ENCODE measurements around the gene PROSER3. TPM values are rescaled to one million over a fixed set of nuclear protein-coding genes. Genes with fewer than 3 reads are reported as not detected.

PROSER3 gene
- total RNA-seq: 10 to 100 TPM; 27.2 to 33.7 (median 27.3) TPM

- H3K27me3 Mint-ChIP-seq (ENCODE audit: low read depth): peaks cover 5% of the 10 kb centered on the region
- peak; percentile 95 for DNase-seq
- peak; percentile 98 for ATAC-seq
- peaks cover 29% of the 10 kb centered on the region for H3K4me1 Mint-ChIP-seq (ENCODE audit: low read depth)
- H3K36me3 Mint-ChIP-seq (ENCODE audit: insufficient read depth): peaks cover 10% of the 10 kb centered on the region
- H3K4me3 Mint-ChIP-seq: peak within 1 kb of the TSS; percentile 95
- no peaks in the 10 kb centered on the region for H3K9me3 Mint-ChIP-seq
Observed at GRCh38 chr19:35757749-35758608, at the start of gene PROSER3. Gene PROSER3 (plus strand): TSS chr19:35758176. CDS start chr19:35758216, 40 bp downstream.

GRCh38 chr19:35708391-35708790 lies 49.6 kb upstream of the PROSER3 start:
- Mint-ChIP-seq H3K4me1 (ENCODE audit: low read depth) (peaks cover 33% of the 10 kb centered on the region), H3K27me3 (ENCODE audit: low read depth) (no peaks in the 10 kb centered on the region), H3K9me3 (no peaks in the 10 kb centered on the region), H3K36me3 (ENCODE audit: insufficient read depth) (no peaks in the 10 kb centered on the region), H3K4me3 (no peak overlapping the region)
- DNase-seq (no peak), ATAC-seq (no peak)

- H3K9me3 Mint-ChIP-seq: no peaks in the 10 kb centered on the region
- H3K4me1 Mint-ChIP-seq (ENCODE audit: low read depth): peaks cover 53% of the 10 kb centered on the region
- peaks cover 7% of the 10 kb centered on the region for H3K36me3 Mint-ChIP-seq (ENCODE audit: insufficient read depth)
- DNase-seq (peak; percentile 50), ATAC-seq (peak; percentile 44 to 47)
- peak overlapping the region; percentile 58 for H3K4me3 Mint-ChIP-seq
- no peaks in the 10 kb centered on the region for H3K27me3 Mint-ChIP-seq (ENCODE audit: low read depth)
Observed at GRCh38 chr19:35710784-35711723, 46.9 kb upstream of the PROSER3 start.

DNA sequence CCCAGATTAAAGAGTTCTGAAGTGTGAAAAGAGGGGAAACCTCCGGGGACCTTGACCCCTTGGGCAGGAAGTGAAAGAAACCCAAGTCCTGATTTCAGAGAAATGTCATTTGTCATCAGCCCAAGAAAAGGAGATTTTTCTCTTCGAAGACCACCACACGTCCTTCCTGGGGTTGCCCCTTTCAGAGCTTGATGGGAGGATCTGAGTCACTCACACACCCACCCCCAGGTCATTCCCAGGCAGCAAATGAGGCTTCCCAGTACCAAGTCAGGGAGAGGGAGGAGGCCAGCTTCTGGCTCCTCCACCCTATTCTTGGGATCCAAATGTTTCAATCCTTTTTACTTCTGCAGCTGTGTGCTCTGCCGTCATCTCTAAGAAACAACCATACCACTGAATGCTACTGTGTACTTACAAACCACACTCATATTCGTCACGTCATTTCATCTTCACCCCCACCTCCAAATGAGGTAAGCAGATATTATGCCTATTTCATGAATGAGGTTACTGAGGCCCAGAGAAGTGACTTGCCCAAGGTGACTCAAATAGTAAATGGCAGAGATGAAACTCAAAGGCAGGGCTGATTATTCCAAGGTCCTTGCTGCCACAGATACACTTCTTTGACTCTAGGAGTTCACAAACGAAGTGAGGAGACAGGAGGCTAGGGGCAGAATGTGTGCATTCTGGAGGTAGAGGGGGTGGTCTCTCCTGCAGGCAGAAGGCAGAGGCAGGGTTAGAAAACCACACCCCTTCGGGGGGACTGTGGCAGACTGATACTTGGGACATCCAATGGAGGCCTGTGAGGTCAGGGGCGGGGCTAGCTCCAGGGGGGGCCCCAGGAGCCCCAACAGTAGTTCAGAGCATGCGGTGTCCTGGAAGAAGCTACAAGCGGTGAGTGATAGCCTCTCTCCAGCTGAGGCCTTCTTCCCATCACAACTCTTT lies 45.1 kb upstream of the PROSER3 start:
- ATAC-seq: peak; percentile 31 to 33
- DNase-seq: peak; percentile 45
- Mint-ChIP-seq H3K36me3 (ENCODE audit: insufficient read depth) (peaks cover 10% of the 10 kb centered on the region), H3K4me3 (peak overlapping the region; percentile 91), H3K27me3 (ENCODE audit: low read depth) (no peaks in the 10 kb centered on the region), H3K9me3 (no peaks in the 10 kb centered on the region), H3K4me1 (ENCODE audit: low read depth) (peaks cover 60% of the 10 kb centered on the region)

- DNase-seq (no peak), ATAC-seq (no peak)
- Mint-ChIP-seq H3K9me3 (no peaks in the 10 kb centered on the region), H3K27me3 (ENCODE audit: low read depth) (no peaks in the 10 kb centered on the region), H3K4me1 (ENCODE audit: low read depth) (peaks cover 60% of the 10 kb centered on the region), H3K36me3 (ENCODE audit: insufficient read depth) (peaks cover 10% of the 10 kb centered on the region), H3K4me3 (peak overlapping the region; percentile 91)
Observed at GRCh38 chr19:35713506-35713850, 44.5 kb upstream of the PROSER3 start.

DNA sequence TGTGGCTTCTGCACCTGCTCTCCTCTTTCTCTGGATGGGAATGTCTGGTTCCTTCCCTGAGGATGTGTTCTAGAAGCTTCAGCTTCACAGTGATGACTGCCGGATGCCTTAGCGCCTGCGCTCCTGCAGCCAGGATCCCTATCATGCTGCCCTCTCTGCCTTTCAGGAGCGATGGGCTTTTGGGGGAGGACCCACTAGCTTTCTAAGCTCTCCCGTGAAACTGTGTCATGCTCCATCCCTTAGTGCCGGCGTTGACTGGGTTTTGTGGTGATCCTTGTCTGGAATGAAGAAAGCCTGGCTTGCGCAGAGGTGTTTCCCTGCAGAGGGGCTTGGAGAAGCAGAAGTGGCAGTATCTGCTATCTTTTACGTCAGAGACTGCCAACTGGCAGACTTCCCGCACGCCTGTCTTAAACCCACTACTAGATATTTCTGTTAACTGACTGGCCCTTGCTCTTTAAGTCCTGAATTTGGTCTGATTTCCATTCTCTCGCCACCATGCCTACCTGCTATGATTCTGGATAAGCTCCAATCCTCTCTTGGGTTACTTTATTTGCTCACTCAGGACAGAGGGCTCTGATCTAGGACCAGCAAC lies 44.0 kb upstream of the PROSER3 start:
- DNase-seq (no peak), ATAC-seq (no peak)
- H3K27me3 Mint-ChIP-seq (ENCODE audit: low read depth): no peaks in the 10 kb centered on the region
- H3K36me3 Mint-ChIP-seq (ENCODE audit: insufficient read depth): peaks cover 10% of the 10 kb centered on the region
- H3K4me1 Mint-ChIP-seq (ENCODE audit: low read depth): peaks cover 60% of the 10 kb centered on the region
- H3K4me3 Mint-ChIP-seq: peak overlapping the region; percentile 91
- no peaks in the 10 kb centered on the region for H3K9me3 Mint-ChIP-seq

- H3K9me3 Mint-ChIP-seq: no peaks in the 10 kb centered on the region
- DNase-seq (no peak), ATAC-seq (no peak)
- H3K4me3 Mint-ChIP-seq: peak overlapping the region; percentile 91
- H3K27me3 Mint-ChIP-seq (ENCODE audit: low read depth): no peaks in the 10 kb centered on the region
- peaks cover 11% of the 10 kb centered on the region for H3K36me3 Mint-ChIP-seq (ENCODE audit: insufficient read depth)
- peaks cover 64% of the 10 kb centered on the region for H3K4me1 Mint-ChIP-seq (ENCODE audit: low read depth)
Observed at GRCh38 chr19:35714601-35715354, 43.2 kb upstream of the PROSER3 start.

GRCh38 chr19:35715355-35715809 lies 42.6 kb upstream of the PROSER3 start:
- H3K4me3 Mint-ChIP-seq: peak overlapping the region; percentile 91
- DNase-seq: no peak
- H3K36me3 Mint-ChIP-seq (ENCODE audit: insufficient read depth): peaks cover 14% of the 10 kb centered on the region
- no peaks in the 10 kb centered on the region for H3K9me3 Mint-ChIP-seq
- ATAC-seq: no peak
- no peaks in the 10 kb centered on the region for H3K27me3 Mint-ChIP-seq (ENCODE audit: low read depth)
- peaks cover 63% of the 10 kb centered on the region for H3K4me1 Mint-ChIP-seq (ENCODE audit: low read depth)

- ATAC-seq (no peak), DNase-seq (no peak)
- H3K27me3 Mint-ChIP-seq (ENCODE audit: low read depth): no peaks in the 10 kb centered on the region
- H3K4me3 Mint-ChIP-seq: peak overlapping the region; percentile 91
- H3K9me3 Mint-ChIP-seq: no peaks in the 10 kb centered on the region
- H3K36me3 Mint-ChIP-seq (ENCODE audit: insufficient read depth): peaks cover 14% of the 10 kb centered on the region
- H3K4me1 Mint-ChIP-seq (ENCODE audit: low read depth): peaks cover 56% of the 10 kb centered on the region
Observed at GRCh38 chr19:35715981-35716800, 41.8 kb upstream of the PROSER3 start.

GRCh38 chr19:35716801-35717664 lies 40.9 kb upstream of the PROSER3 start:
- Mint-ChIP-seq H3K27me3 (ENCODE audit: low read depth) (no peaks in the 10 kb centered on the region), H3K4me1 (ENCODE audit: low read depth) (peaks cover 53% of the 10 kb centered on the region), H3K9me3 (no peaks in the 10 kb centered on the region), H3K36me3 (ENCODE audit: insufficient read depth) (peaks cover 14% of the 10 kb centered on the region), H3K4me3 (peak overlapping the region; percentile 91)
- ATAC-seq (peak; percentile 76 to 79), DNase-seq (peak; percentile 95)

DNA sequence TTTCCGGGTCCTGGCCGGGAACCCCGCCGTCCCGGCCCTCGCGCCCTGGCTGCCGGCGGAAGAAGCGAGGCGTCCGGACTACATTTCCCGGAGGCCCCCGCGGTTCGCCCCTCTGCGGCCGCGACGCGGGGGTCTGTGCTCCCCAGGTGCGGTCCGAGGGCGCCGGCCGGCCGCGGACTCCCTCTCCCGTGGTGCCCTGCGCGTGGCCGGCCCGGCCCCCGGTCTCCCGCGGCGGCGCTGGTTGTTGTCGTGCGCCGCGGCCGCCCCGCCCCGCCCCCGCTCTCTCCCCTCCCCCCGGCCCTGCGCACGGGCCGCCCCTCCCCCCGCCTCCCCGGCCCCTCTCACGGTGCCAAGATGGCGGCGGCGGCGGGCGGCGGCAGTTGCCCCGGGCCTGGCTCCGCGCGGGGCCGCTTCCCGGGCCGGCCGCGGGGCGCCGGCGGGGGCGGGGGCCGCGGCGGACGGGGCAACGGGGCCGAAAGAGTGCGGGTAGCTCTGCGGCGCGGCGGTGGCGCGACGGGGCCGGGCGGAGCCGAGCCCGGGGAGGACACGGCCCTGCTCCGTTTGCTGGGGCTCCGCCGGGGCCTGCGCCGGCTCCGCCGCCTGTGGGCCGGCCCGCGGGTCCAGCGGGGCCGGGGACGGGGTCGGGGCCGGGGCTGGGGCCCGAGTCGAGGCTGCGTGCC lies 40.2 kb upstream of the PROSER3 start, which contains the start of gene KMT2B:
KMT2B (plus strand) TSS at position 339 of the 680 bp plus-strand sequence; CDS start at position 355, 16 bp downstream.
- peak; percentile 1 to 41 for ATAC-seq
- no peaks in the 10 kb centered on the region for H3K9me3 Mint-ChIP-seq

More for the DNA sequence above, 40.2 kb upstream of the PROSER3 start, which contains the start of gene KMT2B:
- DNase-seq: no peak
- no peaks in the 10 kb centered on the region for H3K27me3 Mint-ChIP-seq (ENCODE audit: low read depth)
- H3K36me3 Mint-ChIP-seq (ENCODE audit: insufficient read depth): peaks cover 20% of the 10 kb centered on the region
- peaks cover 45% of the 10 kb centered on the region for H3K4me1 Mint-ChIP-seq (ENCODE audit: low read depth)
- H3K4me3 Mint-ChIP-seq: peak within 1 kb of the TSS; percentile 91

Data from activated T-cell treated with anti-CD3 and anti-CD28 coated beads, Interleukin-2, amount 50 U/mL, for 4 hours (primary cell).